GDM1 (cell line): ENCODE measurements around the gene EPB41L2.
"Not testable (repeated sequence)": the region's sequence is repeated elsewhere in the genome, so short reads cannot be mapped to it uniquely, and the experiment has no call there.

Source experiments
- DNase-seq: peaks from one replicate; lab custom pipeline; 2025; lab: John Stamatoyannopoulos, UW

EPB41L2 gene

DNA sequence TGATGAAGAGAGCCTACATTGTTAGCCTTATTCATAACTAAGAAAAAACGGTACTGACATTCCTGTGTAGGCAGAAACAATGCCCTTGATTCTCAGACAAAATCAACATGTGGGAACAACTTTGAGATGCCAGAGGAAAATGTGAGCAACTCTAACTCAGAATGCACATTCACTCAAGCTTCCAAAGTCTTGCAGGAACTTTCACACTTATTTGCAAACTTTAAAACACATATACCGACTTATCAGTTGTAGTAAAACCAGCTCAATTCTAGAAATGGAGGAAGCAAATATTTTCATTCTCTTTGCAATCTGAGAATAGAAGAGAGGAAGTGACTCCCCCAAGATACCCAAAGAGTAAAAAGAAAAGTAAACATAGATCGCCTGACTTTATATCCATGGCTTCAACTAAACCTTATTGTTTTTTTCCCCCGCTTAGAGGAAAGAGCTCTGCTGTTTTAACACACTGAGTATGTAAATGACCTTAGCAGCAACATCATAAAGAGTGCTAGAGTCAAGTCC is 117.6 kb downstream of the EPB41L2 start:
- no peak for DNase-seq

DNA sequence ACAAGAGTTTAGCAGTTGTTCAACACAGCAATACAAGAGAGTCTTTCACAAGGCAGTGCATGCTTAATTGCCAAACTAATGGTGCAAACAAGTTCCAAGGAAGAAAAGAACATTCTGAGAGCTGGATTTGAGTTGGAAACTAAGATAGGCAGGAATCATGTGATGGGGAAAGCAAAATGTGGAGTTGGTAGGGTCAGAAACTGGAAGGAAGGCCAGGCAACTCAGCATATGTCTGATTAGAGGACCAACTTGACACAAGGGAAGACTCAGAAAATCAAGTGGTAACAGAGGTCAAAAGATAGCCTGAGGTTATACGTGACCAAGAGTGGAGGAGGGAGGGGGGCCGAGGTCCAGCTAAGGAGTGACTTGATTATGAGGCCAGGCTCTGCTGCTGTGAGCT is 118.6 kb downstream of the EPB41L2 start:
- no peak for DNase-seq

DNA sequence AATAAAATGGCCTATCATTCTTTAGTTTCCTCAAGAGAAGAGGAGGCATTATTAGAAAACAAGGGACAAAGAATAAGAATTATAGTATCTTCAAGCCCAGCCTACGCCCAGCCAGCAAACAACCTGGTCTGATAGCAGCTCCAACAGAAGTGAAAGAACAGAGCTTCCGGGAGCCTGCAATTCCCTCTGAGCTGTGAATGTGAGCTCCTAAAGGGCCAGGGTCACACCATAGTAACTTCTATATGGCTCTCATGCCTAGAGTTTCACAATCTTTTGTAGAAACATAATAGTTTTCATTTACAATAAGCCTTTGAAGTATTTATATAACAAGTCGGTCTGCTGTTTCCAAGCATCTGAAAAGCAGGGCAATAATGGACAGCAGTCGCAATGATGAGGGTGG is 119.3 kb downstream of the EPB41L2 start:
- DNase-seq: no peak

DNA sequence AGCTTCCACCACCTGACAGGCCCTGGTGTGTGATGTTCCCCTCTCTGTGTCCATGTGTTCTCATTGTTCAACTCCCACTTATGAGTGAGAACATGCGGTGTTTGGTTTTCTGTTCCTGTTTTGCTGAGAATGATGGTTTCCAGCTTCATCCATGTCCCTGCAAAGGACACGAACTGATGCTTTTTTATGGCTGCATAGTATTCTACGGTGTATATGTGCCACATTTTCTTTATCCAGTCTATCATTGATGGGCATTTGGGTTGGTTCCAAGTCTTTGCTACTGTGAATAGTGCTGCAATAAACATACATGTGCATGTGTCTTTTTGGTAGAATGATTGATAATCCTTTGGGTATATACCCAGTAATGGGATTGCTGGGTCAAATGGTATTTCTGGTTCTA is 120.3 kb downstream of the EPB41L2 start:
- not testable (repeated sequence) for DNase-seq

DNA sequence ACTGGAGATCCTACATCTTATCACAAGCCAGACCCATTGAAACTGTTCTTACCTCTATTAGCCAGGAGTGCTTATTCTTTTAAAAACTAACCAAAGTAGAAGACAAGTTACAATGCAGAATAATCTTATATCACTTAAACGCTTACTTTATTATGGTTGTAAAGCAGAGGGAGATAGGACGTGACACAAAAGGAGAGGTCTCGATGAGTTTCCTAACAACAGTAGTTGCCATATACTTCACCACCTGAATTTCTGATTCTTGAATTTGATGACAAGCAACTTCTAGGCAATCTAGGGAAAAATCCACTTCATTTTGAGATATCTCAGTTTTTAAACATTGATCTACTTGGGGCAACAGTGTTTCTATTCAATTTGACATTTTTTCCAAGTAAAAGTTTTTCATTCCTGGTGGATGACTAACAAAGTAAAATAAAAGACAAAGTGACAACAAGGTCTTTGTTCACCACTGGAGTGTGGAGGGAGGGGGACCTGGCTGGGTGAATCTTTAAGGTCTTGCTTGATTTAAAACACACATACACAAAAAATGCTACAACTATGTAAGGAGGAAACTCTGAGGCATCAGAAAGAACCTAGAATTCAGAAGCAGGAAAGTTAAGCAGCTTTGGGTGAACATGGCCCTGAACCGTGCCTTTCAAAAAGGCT is 125.0 kb downstream of the EPB41L2 start:
- no peak for DNase-seq

DNA sequence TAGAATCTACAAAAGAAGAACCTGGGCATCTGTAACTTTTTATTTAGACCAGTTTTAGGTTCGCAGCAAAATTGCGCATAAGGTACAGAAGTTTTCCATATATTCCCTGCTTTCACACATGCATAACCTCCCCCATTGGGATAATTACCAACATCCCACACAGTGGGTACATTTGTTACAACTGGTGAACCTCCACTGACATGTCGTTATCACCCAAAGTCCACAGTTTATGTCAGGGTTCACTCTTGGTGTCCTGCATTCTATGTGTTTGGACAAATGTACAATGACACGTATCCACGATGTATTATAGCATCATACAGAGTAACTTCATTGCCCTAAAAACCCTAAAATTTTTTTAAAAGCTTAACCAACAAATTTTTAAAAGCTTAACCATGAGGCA is 126.1 kb downstream of the EPB41L2 start:
- no peak for DNase-seq

DNA sequence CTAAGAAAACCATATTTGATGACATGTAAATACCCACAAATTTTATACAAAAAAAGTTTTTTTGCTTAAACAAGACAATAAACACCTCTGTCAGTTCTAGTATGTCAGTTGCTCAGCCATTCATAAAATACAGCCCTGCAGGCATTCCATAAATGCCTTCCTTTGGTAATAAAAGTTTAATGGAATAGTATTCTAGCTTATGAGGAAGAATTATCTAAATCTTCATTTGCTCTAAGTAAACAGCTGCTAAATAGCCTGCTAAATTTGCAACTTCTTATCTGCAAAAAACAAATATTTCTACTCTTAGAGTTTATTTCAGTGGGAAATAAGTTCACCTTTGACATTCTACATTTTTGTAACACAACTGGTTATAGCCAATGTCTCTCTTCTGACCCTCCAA is 127.1 kb downstream of the EPB41L2 start:
- no peak for DNase-seq

DNA sequence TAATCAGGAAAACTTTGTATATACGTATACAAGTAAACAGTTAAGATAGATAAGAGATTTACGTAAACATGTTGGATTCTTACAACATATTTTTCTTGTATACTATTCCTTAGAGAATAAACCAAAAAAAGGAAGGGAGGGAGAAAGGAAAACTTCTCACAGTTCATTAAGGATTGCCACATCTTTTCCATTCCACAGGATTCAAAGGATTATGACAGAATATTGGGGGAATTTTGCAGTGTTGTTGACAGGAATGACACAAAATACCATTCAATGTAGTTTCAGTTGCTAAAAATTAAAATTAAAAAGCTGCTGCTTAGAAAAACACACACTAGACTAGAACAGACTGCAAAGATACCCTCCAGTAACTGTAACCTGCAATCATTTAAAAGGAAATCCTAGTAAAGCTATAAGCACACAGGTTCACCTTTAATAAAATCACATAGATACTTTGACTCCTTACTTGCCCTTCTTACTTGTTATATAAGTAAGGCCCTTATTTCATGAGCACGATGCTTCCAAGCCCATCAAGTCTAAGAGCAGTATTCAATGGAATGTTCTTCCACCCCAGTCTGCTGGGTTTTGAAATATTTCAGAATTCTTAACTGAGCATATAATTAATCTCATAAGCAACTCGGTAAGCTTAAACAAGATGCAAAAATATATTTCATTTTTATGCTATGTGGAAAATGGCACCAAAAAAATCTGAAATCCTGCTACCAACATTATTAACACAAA is 128.0 kb downstream of the EPB41L2 start:
- DNase-seq: no peak

DNA sequence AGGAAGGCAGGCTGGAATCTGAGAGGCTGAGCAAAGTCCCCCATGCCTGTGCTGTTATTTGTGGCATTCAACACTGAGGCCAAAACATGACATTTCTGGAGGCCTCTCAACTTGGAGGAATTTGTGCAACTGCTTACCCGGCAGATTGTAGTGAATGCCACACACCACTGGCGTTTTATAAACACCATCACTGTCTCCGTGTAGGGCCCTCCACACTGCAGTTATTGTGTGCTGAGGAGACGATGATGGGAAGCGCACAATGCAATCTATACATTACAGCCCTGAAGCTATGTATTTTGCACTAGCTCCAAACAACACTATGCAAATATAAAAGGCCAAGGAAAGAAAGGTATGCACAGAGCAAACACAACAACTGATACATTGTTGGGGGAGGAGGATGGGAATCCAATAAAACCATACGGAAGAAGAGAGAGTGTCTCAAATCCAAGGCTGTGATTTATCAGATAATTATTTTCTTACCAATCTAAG is 129.3 kb downstream of the EPB41L2 start:
- no peak for DNase-seq

DNA sequence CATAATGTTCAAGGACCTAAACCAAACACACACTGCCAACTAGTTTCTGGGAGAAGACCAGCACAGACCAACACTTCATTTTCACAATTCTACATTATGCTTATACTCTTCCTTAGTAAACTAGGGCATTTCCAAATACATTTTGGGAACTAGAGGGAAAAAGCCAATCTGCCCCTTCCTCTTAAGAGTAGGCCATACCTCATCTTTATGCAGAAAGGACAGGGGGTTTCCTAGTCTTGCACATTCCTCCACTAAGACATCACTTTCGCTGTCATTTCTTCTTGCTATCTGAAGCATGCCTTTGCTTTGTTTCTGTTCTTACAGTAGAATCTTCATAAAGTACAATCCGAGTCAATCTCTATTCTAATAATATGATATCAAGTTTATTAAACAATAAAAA is 130.1 kb downstream of the EPB41L2 start:
- DNase-seq: no peak

DNA sequence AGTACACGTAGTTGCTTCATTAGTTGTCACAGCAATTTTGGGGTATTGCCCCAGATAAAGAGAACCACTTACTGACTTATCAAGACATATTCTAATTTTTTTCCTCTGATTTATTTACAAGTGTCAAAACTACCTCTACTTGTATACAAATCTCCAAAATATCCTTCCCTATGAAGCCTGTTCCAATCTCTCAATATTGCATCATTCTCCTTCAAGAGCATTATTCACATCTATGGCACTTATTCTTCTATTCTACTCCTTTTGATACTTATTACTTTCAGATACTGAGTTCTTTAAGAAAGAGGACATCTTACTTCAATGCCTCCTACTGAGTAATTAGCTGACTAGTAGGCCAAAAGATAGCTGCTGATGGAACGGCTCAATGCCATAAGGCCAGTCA is 130.6 kb downstream of the EPB41L2 start:
- no peak for DNase-seq

DNA sequence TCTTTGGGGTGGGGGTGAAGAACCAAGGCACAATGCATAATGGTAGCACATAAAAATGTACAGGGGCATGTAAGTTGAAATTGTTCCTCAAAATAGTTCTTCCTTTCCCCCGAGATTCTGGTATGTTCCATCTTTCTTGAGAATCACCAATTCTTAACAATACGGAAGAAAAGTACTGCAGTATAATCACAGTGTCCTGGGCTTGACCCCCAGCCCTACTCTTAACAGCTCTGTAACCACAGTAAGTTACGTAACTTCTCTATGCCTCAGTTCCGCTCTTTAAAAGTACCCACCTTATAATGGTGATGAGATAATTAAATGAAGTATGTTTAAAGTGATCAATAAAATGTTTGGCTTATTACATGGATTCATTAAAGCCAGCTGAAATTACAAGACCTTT is 131.4 kb downstream of the EPB41L2 start:
- no peak for DNase-seq

DNA sequence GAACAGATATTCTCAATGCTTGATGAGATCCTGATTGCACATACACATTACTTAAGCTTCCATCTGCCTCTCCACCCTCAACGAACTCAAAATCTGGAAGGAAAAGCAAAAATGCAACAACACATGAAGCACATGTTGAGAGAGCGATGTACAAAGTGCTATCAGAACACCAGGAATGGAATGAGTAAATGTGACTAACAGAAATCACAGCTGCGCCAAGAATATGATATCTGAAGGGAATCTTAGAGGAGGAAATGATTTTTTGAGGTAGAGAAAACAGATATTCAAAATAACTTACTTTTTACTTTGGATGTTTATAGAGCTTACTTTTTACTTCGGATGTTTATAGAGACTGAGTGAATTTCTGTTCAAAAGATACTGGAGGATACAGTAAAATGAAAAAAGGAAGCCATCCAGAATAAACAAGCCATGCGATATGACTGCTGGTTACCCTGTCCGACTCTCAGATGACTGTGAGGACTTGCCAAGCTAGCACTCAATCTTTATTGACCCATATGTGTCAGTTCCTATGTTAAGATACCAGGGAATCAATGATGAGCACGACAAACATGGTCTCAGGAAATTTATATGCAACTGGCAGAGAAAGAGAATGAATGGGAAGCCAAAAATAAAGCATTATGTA is 133.9 kb downstream of the EPB41L2 start:
- DNase-seq: no peak

DNA sequence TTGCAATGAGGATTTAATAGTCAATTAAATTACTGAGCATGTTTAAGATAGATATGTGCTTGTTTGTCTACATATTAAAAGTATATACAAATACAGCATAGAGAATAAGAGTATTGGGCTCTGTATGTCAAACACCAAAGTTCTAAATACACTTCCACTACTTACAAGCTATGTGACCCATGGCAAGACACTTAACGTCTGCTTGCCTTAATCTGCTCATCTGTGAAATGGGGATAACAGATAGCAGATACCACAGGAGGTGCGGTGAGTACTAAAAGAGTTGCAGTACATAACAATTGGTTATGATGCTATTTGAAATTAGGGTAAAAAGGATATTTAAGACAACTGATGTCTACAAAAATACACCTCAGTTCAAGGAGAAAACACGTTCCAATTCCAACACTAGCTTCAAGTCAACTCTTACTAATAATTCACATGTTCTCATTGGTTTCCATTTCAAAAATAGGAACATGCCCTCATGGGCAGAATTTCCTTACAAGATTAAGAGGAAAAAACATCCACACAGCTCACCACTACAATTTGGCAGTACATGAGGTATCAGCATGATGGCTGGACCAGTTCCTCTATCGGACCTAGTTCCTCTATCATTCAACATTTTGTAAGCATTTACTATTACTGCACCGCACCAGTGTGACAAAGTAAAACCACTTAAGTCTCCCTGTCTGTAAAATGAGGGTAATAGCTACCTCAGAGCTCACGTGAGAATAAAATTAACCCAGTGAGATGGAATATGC is 134.7 kb downstream of the EPB41L2 start:
- DNase-seq: peak; percentile 32

DNA sequence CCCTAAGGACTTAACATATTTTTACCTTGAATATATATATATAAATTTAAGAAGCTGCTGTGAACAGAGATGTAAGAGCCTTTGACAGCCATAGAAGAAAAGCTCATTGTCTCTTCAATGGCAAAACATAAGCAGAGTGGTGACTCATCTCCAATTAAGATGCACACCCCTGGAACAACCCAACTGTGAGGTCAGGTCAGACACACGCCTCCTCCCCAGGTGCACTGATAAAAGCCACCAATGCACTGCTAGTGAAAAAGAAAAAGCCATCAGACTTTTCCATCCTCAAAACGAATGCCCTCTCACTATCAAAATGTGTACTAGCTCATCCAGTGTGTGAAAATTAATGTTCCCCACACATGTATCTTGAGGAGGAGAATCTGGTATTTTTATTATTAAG is 135.7 kb downstream of the EPB41L2 start:
- no peak for DNase-seq

DNA sequence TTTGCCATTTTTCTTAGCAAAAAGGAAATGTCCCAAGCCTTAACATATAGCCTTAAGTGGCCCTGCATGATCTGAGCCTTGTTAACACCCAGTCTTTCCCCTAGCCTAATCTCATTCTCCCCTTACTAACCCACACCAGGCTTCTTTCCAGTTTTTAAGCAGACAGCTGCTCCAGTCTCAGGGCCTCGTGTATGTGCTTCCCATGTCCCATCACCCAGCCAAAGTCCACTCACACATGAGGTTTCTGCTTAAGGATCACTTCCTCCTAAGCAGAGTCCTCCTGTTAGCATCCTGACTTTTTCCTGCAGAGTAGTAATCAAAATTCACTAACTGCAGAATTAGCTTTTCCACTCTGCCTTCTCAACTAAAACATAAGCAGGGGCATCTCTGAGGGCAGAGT is 139.7 kb downstream of the EPB41L2 start:
- DNase-seq: no peak

DNA sequence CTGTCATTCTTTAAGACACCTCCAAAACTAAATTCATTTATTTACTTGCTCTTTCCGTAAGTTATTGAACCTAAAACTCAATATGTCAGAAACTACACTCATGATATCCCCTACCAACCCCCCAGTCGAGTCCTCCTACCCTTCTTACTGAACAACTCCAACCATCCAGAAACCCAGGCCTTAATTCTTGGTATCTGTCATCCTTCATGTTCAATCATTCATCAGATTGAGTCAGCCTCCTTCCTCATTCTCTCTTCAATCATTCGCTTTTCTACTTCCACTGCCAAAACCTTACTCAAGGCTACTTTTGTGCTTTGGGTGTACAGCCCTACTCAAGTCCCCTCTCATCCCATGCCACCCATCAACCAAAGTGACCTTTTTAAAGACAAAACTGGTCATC is 140.1 kb downstream of the EPB41L2 start:
- DNase-seq: no peak

DNA sequence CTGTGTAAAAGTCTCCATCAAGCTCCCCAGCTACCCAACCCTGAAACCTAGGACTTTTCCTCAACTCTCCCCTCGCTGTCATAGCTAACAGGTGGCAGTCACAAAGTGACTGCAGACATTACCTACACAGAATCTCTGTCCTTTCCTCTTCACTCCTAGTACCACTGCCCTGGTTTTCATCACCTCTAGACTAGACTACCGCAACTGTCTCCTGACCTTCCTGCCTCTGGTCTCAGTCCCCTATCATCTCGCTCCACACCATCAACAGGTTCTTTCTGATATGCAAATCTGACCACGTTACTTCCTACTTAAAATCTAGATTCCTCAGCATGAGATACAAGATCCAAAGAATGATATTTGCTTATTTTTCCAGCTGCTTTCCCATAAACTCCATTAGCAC is 142.1 kb downstream of the EPB41L2 start:
- no peak for DNase-seq

DNA sequence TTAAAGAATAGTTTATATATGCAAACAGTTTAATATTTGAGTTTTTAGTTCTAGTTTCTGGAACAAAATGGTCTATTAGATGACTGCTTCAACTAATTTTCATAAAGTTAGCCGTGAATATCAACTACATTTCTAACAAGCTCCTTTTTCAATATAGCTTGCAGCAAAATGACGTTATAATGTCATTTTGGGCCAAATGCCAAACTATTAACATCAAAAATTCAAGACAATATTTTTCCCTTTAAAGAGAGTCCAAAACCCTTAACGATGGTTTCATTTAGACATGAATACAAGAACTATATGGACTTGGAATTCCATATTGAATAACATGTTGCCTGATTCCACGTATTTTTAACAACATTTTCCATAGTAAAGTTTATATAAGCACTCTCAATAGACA is 144.9 kb downstream of the EPB41L2 start:
- DNase-seq: no peak

DNA sequence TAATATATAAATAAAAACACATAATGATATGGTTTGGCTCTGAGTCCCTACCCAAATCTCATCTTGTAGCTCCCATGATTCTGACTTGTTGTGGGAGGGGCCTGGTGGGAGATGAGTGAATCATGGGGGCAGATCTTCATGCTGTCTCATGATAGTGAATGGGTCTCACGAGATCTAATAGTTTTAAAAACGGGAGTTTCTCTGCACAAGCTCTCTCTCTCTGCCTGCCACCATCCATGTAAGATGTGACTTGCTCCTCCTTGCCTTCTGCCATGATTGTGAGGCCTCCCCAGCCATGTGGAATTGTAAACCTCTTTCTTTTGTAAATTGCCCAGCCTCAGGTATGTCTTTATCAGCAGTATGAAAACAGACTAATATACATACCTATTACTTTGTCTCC is 147.4 kb downstream of the EPB41L2 start:
- not testable (repeated sequence) for DNase-seq

DNA sequence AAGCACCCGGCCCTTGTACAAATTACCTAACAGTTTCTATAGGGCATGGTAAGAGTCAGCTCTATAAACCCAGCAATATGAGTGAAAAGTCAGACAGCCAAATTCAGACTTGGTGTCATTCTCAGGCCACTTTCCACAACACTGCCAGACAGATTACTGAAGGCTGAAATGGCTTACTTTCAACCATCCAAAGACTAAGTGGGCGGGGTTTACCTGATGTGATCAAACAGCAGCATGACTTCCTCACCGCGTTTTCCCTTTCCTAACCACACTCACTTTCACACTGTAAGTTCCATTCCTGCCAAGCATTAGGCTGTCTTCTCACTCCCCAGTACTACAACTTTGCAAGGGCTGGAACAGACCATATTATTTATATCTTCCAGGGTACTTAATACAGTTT is 149.9 kb downstream of the EPB41L2 start:
- peak; percentile 8 for DNase-seq

DNA sequence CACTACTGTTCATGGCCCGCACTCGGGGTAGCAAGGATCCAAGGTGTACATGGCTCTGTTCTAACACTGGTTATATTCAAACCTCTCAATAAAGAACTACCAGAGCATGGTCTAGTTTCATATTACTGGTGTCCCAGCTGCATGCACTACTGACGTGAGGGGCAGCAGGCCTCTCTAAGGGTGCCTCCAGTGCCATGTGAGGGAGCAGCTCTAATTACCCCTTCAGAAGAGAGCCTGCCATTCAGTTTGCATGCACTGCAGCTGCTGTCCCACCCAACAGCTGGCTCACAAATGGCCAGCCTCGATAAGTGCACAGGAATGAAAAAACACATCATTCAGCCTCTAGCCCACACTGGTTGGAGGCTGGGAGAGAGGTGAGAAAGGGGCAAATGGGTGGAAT is 150.6 kb downstream of the EPB41L2 start:
- DNase-seq: no peak
